NB4 (cell line): ENCODE data around the gene FBXO24.

ENCODE experiments used
- POLR2A ChIP-seq: IDR thresholded peaks from 2 replicates; pipeline ENCODE4 v1.6.1; 2011; ENCODE audit warnings: mild to moderate bottlenecking; ENCODE audit not compliant: insufficient read length; ENCODE audit errors: extremely low read depth
- TF ChIP-seq, protein P1 (sequence below): IDR thresholded peaks from one replicate; pipeline ENCODE4 v1.5.1; 2012; ENCODE audit warnings: low read depth, low read length

DNA sequence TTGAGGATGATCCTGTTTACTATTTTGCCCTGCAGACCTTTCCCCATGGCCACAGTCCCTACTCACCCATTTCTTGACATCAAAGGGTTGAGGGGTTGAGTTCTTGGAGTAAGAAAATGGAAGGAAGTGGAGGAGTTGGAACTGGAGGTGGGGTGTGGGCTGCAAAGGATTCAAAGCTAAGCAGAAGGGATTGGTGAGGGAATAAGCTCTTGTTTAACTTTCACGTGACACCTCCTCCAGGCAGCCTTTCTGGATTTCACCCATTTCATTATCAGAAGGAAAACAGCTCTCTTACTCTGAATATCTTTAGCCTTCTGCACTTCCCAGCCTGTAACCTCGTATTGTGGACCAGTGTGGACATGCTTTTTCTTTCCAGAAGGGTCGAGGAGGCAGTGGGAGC is 39.9 kb downstream of the FBXO24 start:
- no peak for TF ChIP-seq POLR2A
- TF ChIP-seq, protein P1, sequence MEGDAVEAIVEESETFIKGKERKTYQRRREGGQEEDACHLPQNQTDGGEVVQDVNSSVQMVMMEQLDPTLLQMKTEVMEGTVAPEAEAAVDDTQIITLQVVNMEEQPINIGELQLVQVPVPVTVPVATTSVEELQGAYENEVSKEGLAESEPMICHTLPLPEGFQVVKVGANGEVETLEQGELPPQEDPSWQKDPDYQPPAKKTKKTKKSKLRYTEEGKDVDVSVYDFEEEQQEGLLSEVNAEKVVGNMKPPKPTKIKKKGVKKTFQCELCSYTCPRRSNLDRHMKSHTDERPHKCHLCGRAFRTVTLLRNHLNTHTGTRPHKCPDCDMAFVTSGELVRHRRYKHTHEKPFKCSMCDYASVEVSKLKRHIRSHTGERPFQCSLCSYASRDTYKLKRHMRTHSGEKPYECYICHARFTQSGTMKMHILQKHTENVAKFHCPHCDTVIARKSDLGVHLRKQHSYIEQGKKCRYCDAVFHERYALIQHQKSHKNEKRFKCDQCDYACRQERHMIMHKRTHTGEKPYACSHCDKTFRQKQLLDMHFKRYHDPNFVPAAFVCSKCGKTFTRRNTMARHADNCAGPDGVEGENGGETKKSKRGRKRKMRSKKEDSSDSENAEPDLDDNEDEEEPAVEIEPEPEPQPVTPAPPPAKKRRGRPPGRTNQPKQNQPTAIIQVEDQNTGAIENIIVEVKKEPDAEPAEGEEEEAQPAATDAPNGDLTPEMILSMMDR = no peak
